ENCODE results near the gene CEP41. TPM values are rescaled to one million over a fixed set of nuclear protein-coding genes. Genes with fewer than 3 reads are reported as not detected.
A peak's percentile ranks its signal among the peaks of the same experiment; 100 is the strongest.

Gene CEP41
- total RNA-seq, 4 donors from 2014 or later: 1.9 to 14.0 (median 5.6) TPM

GRCh38 chr7:130367088-130367755 is 73.6 kb downstream of the CEP41 start:
- no peaks in the 10 kb centered on the region for H3K9me3 ChIP-seq
- peaks cover 0 to 8% (median 0%) of the 10 kb centered on the region in 4 donors for H3K4me1 ChIP-seq
- peak in 1 of 3 donors; percentile 46 for DNase-seq
- no peak overlapping the region for H3K27ac ChIP-seq
- H3K4me3 ChIP-seq: no peak overlapping the region
- no peaks in the 10 kb centered on the region for H3K27me3 ChIP-seq
- TF ChIP-seq POLR2A (IDR thresholded peaks at IDR 0.05): no peak
- no peaks in the 10 kb centered on the region for H3K36me3 ChIP-seq

- H3K27ac ChIP-seq: no peak overlapping the region
- no peaks in the 10 kb centered on the region for H3K36me3 ChIP-seq
- no peak overlapping the region for H3K4me3 ChIP-seq
- TF ChIP-seq POLR2A (IDR thresholded peaks at IDR 0.05): no peak
- TF ChIP-seq, protein P1, sequence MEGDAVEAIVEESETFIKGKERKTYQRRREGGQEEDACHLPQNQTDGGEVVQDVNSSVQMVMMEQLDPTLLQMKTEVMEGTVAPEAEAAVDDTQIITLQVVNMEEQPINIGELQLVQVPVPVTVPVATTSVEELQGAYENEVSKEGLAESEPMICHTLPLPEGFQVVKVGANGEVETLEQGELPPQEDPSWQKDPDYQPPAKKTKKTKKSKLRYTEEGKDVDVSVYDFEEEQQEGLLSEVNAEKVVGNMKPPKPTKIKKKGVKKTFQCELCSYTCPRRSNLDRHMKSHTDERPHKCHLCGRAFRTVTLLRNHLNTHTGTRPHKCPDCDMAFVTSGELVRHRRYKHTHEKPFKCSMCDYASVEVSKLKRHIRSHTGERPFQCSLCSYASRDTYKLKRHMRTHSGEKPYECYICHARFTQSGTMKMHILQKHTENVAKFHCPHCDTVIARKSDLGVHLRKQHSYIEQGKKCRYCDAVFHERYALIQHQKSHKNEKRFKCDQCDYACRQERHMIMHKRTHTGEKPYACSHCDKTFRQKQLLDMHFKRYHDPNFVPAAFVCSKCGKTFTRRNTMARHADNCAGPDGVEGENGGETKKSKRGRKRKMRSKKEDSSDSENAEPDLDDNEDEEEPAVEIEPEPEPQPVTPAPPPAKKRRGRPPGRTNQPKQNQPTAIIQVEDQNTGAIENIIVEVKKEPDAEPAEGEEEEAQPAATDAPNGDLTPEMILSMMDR (IDR thresholded peaks at IDR 0.05): no peak
- no peaks in the 10 kb centered on the region for H3K9me3 ChIP-seq
- H3K4me1 ChIP-seq: peaks cover 0 to 8% (median 0%) of the 10 kb centered on the region in 4 donors
- H3K27me3 ChIP-seq: no peaks in the 10 kb centered on the region
- peak in 1 of 3 donors; percentile 32 for DNase-seq
Measured at GRCh38 chr7:130366564-130366963, 74.3 kb downstream of the CEP41 start.

- Histone ChIP-seq H3K27ac (peak overlapping the region in 2 of 4 donors; percentile 27 to 32), H3K9me3 (no peaks in the 10 kb centered on the region), H3K4me1 (peaks cover 0 to 8% (median 0%) of the 10 kb centered on the region in 4 donors), H3K36me3 (no peaks in the 10 kb centered on the region), H3K4me3 (no peak overlapping the region), H3K27me3 (no peaks in the 10 kb centered on the region)
- no peak for TF ChIP-seq POLR2A (IDR thresholded peaks at IDR 0.05)
- peak in 2 of 3 donors; percentile 27 to 50 for DNase-seq
Measured at GRCh38 chr7:130365511-130366441, 75.0 kb downstream of the CEP41 start.

DNA sequence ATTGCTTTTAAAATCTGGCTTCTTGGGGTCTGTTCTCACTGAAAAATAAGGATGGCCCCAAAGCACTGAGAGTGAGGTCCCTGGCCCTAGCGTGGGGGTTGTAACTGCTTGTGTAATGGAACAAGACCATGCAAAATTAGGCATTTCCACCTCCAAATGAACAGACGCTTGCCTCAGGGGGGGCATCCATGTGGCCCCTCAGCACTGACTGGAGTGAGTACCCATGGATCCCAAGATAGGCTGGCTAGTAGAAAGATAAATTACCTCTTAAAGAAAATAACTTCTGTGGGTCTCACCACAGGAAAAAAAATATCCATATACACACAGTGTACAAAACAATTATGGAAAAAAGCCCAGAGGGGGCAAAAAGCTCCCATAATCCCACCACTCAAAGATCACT is 75.7 kb downstream of the CEP41 start:
- H3K27ac ChIP-seq: peak overlapping the region in 1 of 4 donors; percentile 27
- TF ChIP-seq, protein P1 (IDR thresholded peaks at IDR 0.05): no peak
- TF ChIP-seq POLR2A (IDR thresholded peaks at IDR 0.05): no peak
- H3K36me3 ChIP-seq: no peaks in the 10 kb centered on the region
- H3K4me3 ChIP-seq: no peak overlapping the region
- no peaks in the 10 kb centered on the region for H3K9me3 ChIP-seq
- DNase-seq: no peak
- no peaks in the 10 kb centered on the region for H3K27me3 ChIP-seq
- peaks cover 0 to 8% (median 0%) of the 10 kb centered on the region in 4 donors for H3K4me1 ChIP-seq

- Histone ChIP-seq H3K27ac (no peak overlapping the region), H3K27me3 (no peaks in the 10 kb centered on the region), H3K36me3 (no peaks in the 10 kb centered on the region), H3K4me3 (no peak overlapping the region), H3K9me3 (peaks cover 0 to 3% (median 0%) of the 10 kb centered on the region in 4 donors), H3K4me1 (peaks cover 0 to 8% (median 0%) of the 10 kb centered on the region in 4 donors)
- TF ChIP-seq, protein P1 (IDR thresholded peaks at IDR 0.05): no peak
- no peak for TF ChIP-seq POLR2A (IDR thresholded peaks at IDR 0.05)
- peak in 1 of 3 donors; percentile 39 for DNase-seq
Measured at GRCh38 chr7:130364451-130364850, 76.4 kb downstream of the CEP41 start.

- Histone ChIP-seq H3K4me1 (peaks cover 0 to 8% (median 0%) of the 10 kb centered on the region in 4 donors), H3K36me3 (no peaks in the 10 kb centered on the region), H3K4me3 (no peak overlapping the region), H3K27me3 (no peaks in the 10 kb centered on the region), H3K27ac (no peak overlapping the region), H3K9me3 (peaks cover 0 to 9% (median 3%) of the 10 kb centered on the region in 4 donors)
- peak in 1 of 3 donors; percentile 44 for DNase-seq
- TF ChIP-seq, protein P1 (IDR thresholded peaks at IDR 0.05): no peak
- TF ChIP-seq POLR2A (IDR thresholded peaks at IDR 0.05): no peak
Measured at GRCh38 chr7:130363026-130363847, 77.6 kb downstream of the CEP41 start.

All from Peyer's patch (tissue), 4 donors.